CD14-positive monocyte (primary cell): ENCODE measurements around the gene ABCG1. TPM values are rescaled to one million over a fixed set of nuclear protein-coding genes. Genes with fewer than 3 reads are reported as not detected.

Source experiments
- DNase-seq, 3 donors: peaks; one replicate each; pipeline ENCODE4 v3.0.0-alpha.2; 2011 to 2022
- H2AFZ ChIP-seq: 2 replicates; pipeline ENCODE4 v1.6.0; 2012; ENCODE audit warnings: mild to moderate bottlenecking, low read depth, low read length, inconsistent platforms; ENCODE audit not compliant: insufficient read depth, poor library complexity, severe bottlenecking
- H3K27ac ChIP-seq, 2 donors: 1 replicate in 1 of 2; 2 replicates in 1 of 2; pipeline ENCODE4 v1.5.1; 2012 to 2013; ENCODE audit warnings: low read length in 2 of 2, control low read depth in 1 of 2, inconsistent platforms in 1 of 2, low read depth in 1 of 2, mild to moderate bottlenecking in 1 of 2
- H3K27me3 ChIP-seq, 2 donors: one replicate each; pipeline versions ENCODE4 v1.6.0 to v1.6.1; 2011 to 2013; ENCODE audit warnings: low read length in 2 of 2; ENCODE audit not compliant: control insufficient read depth in 2 of 2, insufficient read depth in 2 of 2
- H3K36me3 ChIP-seq, 2 donors: replicated peaks in 1 of 2; 1 replicate in 1 of 2; 2 replicates in 1 of 2; pipeline versions ENCODE4 v1.5.1 to v1.6.1; 2012 to 2013; ENCODE audit warnings: low read length in 2 of 2, control low read depth in 1 of 2, inconsistent platforms in 1 of 2, mild to moderate bottlenecking in 1 of 2; ENCODE audit not compliant: insufficient read depth in 2 of 2, control insufficient read depth in 1 of 2
- H3K4me1 ChIP-seq, 2 donors: 1 replicate in 1 of 2; 2 replicates in 1 of 2; pipeline versions ENCODE4 v1.5.1 to v1.6.1; 2012 to 2013; ENCODE audit warnings: low read length in 2 of 2, control low read depth in 1 of 2, inconsistent platforms in 1 of 2, mild to moderate bottlenecking in 1 of 2, moderate library complexity in 1 of 2; ENCODE audit not compliant: insufficient read depth in 2 of 2, control insufficient read depth in 1 of 2
- H3K4me2 ChIP-seq: replicated peaks from 2 replicates; pipeline ENCODE3; 2012; ENCODE audit warnings: low read length, moderate library complexity, mild to moderate bottlenecking; ENCODE audit not compliant: poor library complexity, severe bottlenecking; ENCODE audit errors: extremely low read depth
- H3K4me3 ChIP-seq, 3 experiments: fragments of 200-600 bp in 1 of 3; sonication (generic) in 1 of 3; replicated peaks in 1 of 3; 1 replicate in 2 of 3; 2 replicates in 1 of 3; pipeline ENCODE4 v1.5.1; 2011 to 2013; ENCODE audit warnings: low read length in 3 of 3, mild to moderate bottlenecking in 3 of 3, control low read depth in 2 of 3, low read depth in 2 of 3, inconsistent platforms in 1 of 3, moderate library complexity in 1 of 3
- H3K79me2 ChIP-seq: 2 replicates; pipeline ENCODE4 v1.6.0; 2012; ENCODE audit warnings: mild to moderate bottlenecking, control low read depth, inconsistent platforms, low read length, moderate library complexity; ENCODE audit not compliant: insufficient read depth
- H3K9ac ChIP-seq: 2 replicates; pipeline ENCODE4 v1.6.0; 2017; ENCODE audit warnings: low read length, mild to moderate bottlenecking; ENCODE audit not compliant: insufficient read depth, poor library complexity, severe bottlenecking
- H3K9me3 ChIP-seq, 2 donors: replicated peaks in 1 of 2; 1 replicate in 1 of 2; 2 replicates in 1 of 2; pipeline versions ENCODE4 v1.5.1 to v1.6.1; 2012 to 2013; ENCODE audit warnings: low read length in 2 of 2, control low read depth in 1 of 2; ENCODE audit not compliant: control insufficient read depth in 1 of 2, insufficient read depth in 1 of 2
- H4K20me1 ChIP-seq: 2 replicates; pipeline ENCODE4 v1.6.0; 2012; ENCODE audit warnings: mild to moderate bottlenecking, low read length, control low read depth, moderate library complexity; ENCODE audit not compliant: insufficient read depth
- H3K27ac Mint-ChIP-seq, 7 donors: one replicate each; pipeline ENCODE4 v1.8.0; 2020; ENCODE audit warnings: mild to moderate bottlenecking in 7 of 7, mixed read lengths in 7 of 7, moderate library complexity in 6 of 7, inconsistent platforms in 2 of 7
- H3K27me3 Mint-ChIP-seq, 3 donors: one replicate each; pipeline ENCODE4 v1.8.0; 2021 to 2022; ENCODE audit warnings: low read depth in 3 of 3, mild to moderate bottlenecking in 3 of 3, mixed read lengths in 3 of 3, moderate library complexity in 3 of 3, inconsistent platforms in 1 of 3
- H3K36me3 Mint-ChIP-seq, 2 donors: one replicate each; pipeline ENCODE4 v1.8.0; 2020; ENCODE audit warnings: mixed read lengths in 2 of 2, inconsistent platforms in 1 of 2, mild to moderate bottlenecking in 1 of 2
- H3K4me1 Mint-ChIP-seq: one replicate; pipeline ENCODE4 v1.8.0; 2020; ENCODE audit warnings: mild to moderate bottlenecking, mixed read lengths
- H3K4me3 Mint-ChIP-seq, 2 donors: one replicate each; pipeline ENCODE4 v1.8.0; 2020; ENCODE audit warnings: mild to moderate bottlenecking in 2 of 2, mixed read lengths in 2 of 2, moderate library complexity in 1 of 2
- H3K9me3 Mint-ChIP-seq, 7 donors: one replicate each; pipeline ENCODE4 v1.8.0; 2020 to 2022; ENCODE audit warnings: mixed read lengths in 7 of 7, mild to moderate bottlenecking in 6 of 7, moderate library complexity in 6 of 7, inconsistent platforms in 2 of 7
- CTCF ChIP-seq: fragments of 200-600 bp; IDR thresholded peaks from one replicate; pipeline ENCODE4 v1.8.0; 2022; ENCODE audit warnings: antibody characterized with exemption, mild to moderate bottlenecking
- WGBS: methylation state at CpG from one replicate; pipeline ENCODE4 v1.1.5; 2013; ENCODE audit warnings: missing lambda C conversion rate; ENCODE audit not compliant: insufficient coverage; 5-methylcytosine and 5-hydroxymethylcytosine counted together
- intact Hi-C, 2 donors: fragments of 100-400 bp; cut with micrococcal nuclease; formaldehyde crosslinking; loops; one replicate each; pipeline versions ENCODE4 v1.15.0 to v1.15.1; 2023
- polyA plus RNA-seq, 3 donors: library from polyadenylated mRNA; depleted of rRNA in 1 of 3; unstranded in 2 of 3; stranded (reverse) in 1 of 3; fragments of 300-500 nt in 2 of 3; fragments of >200 nt in 1 of 3; fragmentation: Illumina TruSeq in 2 of 3; gene quantifications; 1 replicate in 2 of 3; 2 replicates in 1 of 3; pipeline ENCODE4 v1.2.3, GENCODE V29; 2012 to 2021

ABCG1 gene
- polyA plus RNA-seq, 3 donors, result 3.0 to 5.2 (median 3.5) TPM

DNA sequence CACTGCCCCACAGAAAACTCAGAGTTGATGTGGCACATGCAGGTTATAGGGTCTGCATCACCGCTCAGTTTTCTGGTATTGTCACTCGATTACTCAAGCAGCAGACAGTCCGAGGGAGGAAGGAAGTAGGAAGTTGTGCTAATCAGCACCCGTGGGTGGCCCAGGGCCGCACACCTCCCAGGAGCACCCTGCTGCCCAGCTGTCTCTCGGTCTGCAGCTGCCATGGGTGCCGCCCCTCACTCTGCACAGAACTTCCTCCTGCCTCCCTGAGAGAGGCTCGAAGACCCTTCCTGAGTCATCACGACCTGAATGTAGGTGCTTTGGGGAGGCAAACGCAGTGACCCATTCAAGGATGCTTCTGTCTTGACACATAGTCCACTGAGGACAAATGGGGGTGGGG, 100.4 kb downstream of the ABCG1 start:
- Histone ChIP-seq H3K4me1 (peaks cover 16 to 22% of the 10 kb centered on the region in 2 donors), H3K9ac (no peak overlapping the region), H3K79me2 (no peaks in the 10 kb centered on the region), H3K27ac (no peak overlapping the region), H3K27me3 (no peaks in the 10 kb centered on the region), H2AFZ (peak overlapping the region; percentile 48), H3K9me3 (no peaks in the 10 kb centered on the region), H3K4me3 (peak overlapping the region in 1 of 3 experiments; percentile 44), H3K36me3 (no peaks in the 10 kb centered on the region), H3K4me2 (peak overlapping the region; percentile 62), H4K20me1 (no peaks in the 10 kb centered on the region)
- H3K4me3 Mint-ChIP-seq, result peak overlapping the region; percentile 47 to 82
- H3K4me1 Mint-ChIP-seq, result peaks cover 21% of the 10 kb centered on the region
- H3K9me3 Mint-ChIP-seq, result no peaks in the 10 kb centered on the region
- intact Hi-C loops, result no loop called here
- H3K27ac Mint-ChIP-seq, result peak overlapping the region in 5 of 7 donors; percentile 28 to 77 (median 57)
- no peaks in the 10 kb centered on the region for H3K36me3 Mint-ChIP-seq
- H3K27me3 Mint-ChIP-seq, result peaks cover 0 to 7% (median 5%) of the 10 kb centered on the region in 3 donors
- WGBS, result 1% methylated on average over 9 of the region's 10 CpGs
- peak; percentile 46 to 67 (median 62) for DNase-seq
- TF ChIP-seq CTCF, result no peak

- Mint-ChIP-seq H3K27ac (peak overlapping the region in 2 of 7 donors; percentile 28 to 77), H3K4me1 (peaks cover 21% of the 10 kb centered on the region), H3K36me3 (no peaks in the 10 kb centered on the region), H3K27me3 (peaks cover 0 to 7% (median 7%) of the 10 kb centered on the region in 3 donors), H3K4me3 (peak overlapping the region in 1 of 2 donors; percentile 82), H3K9me3 (peaks cover 0 to 1% (median 0%) of the 10 kb centered on the region in 7 donors)
- peak in 1 of 3 donors; percentile 7 for DNase-seq
- Histone ChIP-seq H3K27me3 (no peaks in the 10 kb centered on the region), H3K9me3 (no peaks in the 10 kb centered on the region), H3K79me2 (no peaks in the 10 kb centered on the region), H3K4me3 (peak overlapping the region in 1 of 3 experiments; percentile 44), H3K4me1 (peaks cover 16 to 22% of the 10 kb centered on the region in 2 donors), H3K36me3 (no peaks in the 10 kb centered on the region), H4K20me1 (no peaks in the 10 kb centered on the region), H3K4me2 (peak overlapping the region; percentile 62), H3K27ac (no peak overlapping the region), H2AFZ (peak overlapping the region; percentile 48), H3K9ac (no peak overlapping the region)
- TF ChIP-seq CTCF, result no peak
- intact Hi-C loops, result no loop called here
- WGBS, result 39% methylated on average over 16 of the region's 17 CpGs
These were observed 101.1 kb downstream of the ABCG1 start for GRCh38 chr21:42319851-42320572.
